Mesodermal cell (in vitro differentiated cells): ENCODE data around the gene ARHGEF6.

Source experiments
- H3K27ac ChIP-seq: 2 replicates; pipeline ENCODE4 v1.7.0; 2013; ENCODE audit warnings: mild to moderate bottlenecking, low read depth, low read length, moderate library complexity; ENCODE audit not compliant: severe bottlenecking
- H3K36me3 ChIP-seq: 2 replicates; pipeline ENCODE4 v1.7.1; 2013; ENCODE audit warnings: mild to moderate bottlenecking, low read length, moderate library complexity; ENCODE audit not compliant: control insufficient read depth, insufficient read depth
- H3K4me1 ChIP-seq: one replicate; pipeline ENCODE4 v1.7.1; 2013; ENCODE audit warnings: mild to moderate bottlenecking, low read length; ENCODE audit not compliant: insufficient read depth, control insufficient read depth, poor library complexity, severe bottlenecking
- H3K4me3 ChIP-seq: 2 replicates; pipeline ENCODE4 v1.7.0; 2013; ENCODE audit warnings: low read length, control low read depth, mild to moderate bottlenecking; ENCODE audit not compliant: insufficient read depth, poor library complexity, severe bottlenecking; ENCODE audit errors: extremely low read depth
- H3K9me3 ChIP-seq: 2 replicates; pipeline ENCODE4 v1.7.1; 2013; ENCODE audit warnings: mild to moderate bottlenecking, low read length, moderate library complexity; ENCODE audit not compliant: control insufficient read depth
- WGBS, 2 experiments: methylation state at CpG; one replicate each; pipeline ENCODE4 v1.1.5; 2013; ENCODE audit warnings: missing lambda C conversion rate in 2 of 2; ENCODE audit not compliant: insufficient coverage in 2 of 2; 5-methylcytosine and 5-hydroxymethylcytosine counted together

The ARHGEF6 gene

GRCh38 chrX:136728393-136728792, 52.3 kb downstream of the ARHGEF6 start:
- H3K27ac ChIP-seq, result no peak overlapping the region
- H3K4me3 ChIP-seq, result no peak overlapping the region
- WGBS, 2 experiments, result no CpG with 5 or more reads among the region's 1 CpG
- H3K4me1 ChIP-seq, result peaks cover 3% of the 10 kb centered on the region
- no peaks in the 10 kb centered on the region for H3K36me3 ChIP-seq
- no peaks in the 10 kb centered on the region for H3K9me3 ChIP-seq

GRCh38 chrX:136725441-136726104, 55.2 kb downstream of the ARHGEF6 start:
- H3K4me1 ChIP-seq, result peaks cover 3% of the 10 kb centered on the region

GRCh38 chrX:136718091-136718490, 62.6 kb downstream of the ARHGEF6 start:
- Histone ChIP-seq H3K9me3 (no peaks in the 10 kb centered on the region), H3K36me3 (no peaks in the 10 kb centered on the region), H3K4me3 (no peak overlapping the region), H3K27ac (no peak overlapping the region), H3K4me1 (no peaks in the 10 kb centered on the region)
- no CpG with 5 or more reads among the region's 2 CpGs for WGBS, 2 experiments

More at GRCh38 chrX:136725441-136726104, 55.2 kb downstream of the ARHGEF6 start:
- Histone ChIP-seq H3K36me3 (no peaks in the 10 kb centered on the region), H3K27ac (peak overlapping the region; percentile 57), H3K4me3 (no peak overlapping the region), H3K9me3 (no peaks in the 10 kb centered on the region)

GRCh38 chrX:136714626-136715599, 65.8 kb downstream of the ARHGEF6 start:
- WGBS, 2 experiments, result no CpG with 5 or more reads among the region's 6 CpGs

GRCh38 chrX:136712650-136713310, 68.0 kb downstream of the ARHGEF6 start:
- Histone ChIP-seq H3K36me3 (no peaks in the 10 kb centered on the region), H3K4me3 (no peak overlapping the region), H3K9me3 (no peaks in the 10 kb centered on the region), H3K27ac (no peak overlapping the region), H3K4me1 (no peaks in the 10 kb centered on the region)

More at GRCh38 chrX:136714626-136715599, 65.8 kb downstream of the ARHGEF6 start:
- H3K4me1 ChIP-seq, result no peaks in the 10 kb centered on the region
- no peaks in the 10 kb centered on the region for H3K36me3 ChIP-seq
- H3K9me3 ChIP-seq, result no peaks in the 10 kb centered on the region
- no peak overlapping the region for H3K4me3 ChIP-seq
- no peak overlapping the region for H3K27ac ChIP-seq

GRCh38 chrX:136711147-136711546, 69.6 kb downstream of the ARHGEF6 start:
- Histone ChIP-seq H3K9me3 (no peaks in the 10 kb centered on the region), H3K27ac (no peak overlapping the region)
- WGBS, 2 experiments, result no CpG with 5 or more reads among the region's 1 CpG

GRCh38 chrX:136710325-136710951, 70.3 kb downstream of the ARHGEF6 start:
- Histone ChIP-seq H3K36me3 (no peaks in the 10 kb centered on the region), H3K27ac (no peak overlapping the region), H3K4me1 (no peaks in the 10 kb centered on the region), H3K4me3 (no peak overlapping the region), H3K9me3 (no peaks in the 10 kb centered on the region)
- no CpG with 5 or more reads among the region's 2 CpGs for WGBS, 2 experiments

More at GRCh38 chrX:136711147-136711546, 69.6 kb downstream of the ARHGEF6 start:
- Histone ChIP-seq H3K36me3 (no peaks in the 10 kb centered on the region), H3K4me1 (no peaks in the 10 kb centered on the region), H3K4me3 (no peak overlapping the region)

GRCh38 chrX:136708348-136708747, 72.4 kb downstream of the ARHGEF6 start:
- H3K4me3 ChIP-seq, result no peak overlapping the region
- H3K36me3 ChIP-seq, result no peaks in the 10 kb centered on the region
- no peak overlapping the region for H3K27ac ChIP-seq
- WGBS, 2 experiments, result no CpG with 5 or more reads among the region's 1 CpG
- H3K9me3 ChIP-seq, result no peaks in the 10 kb centered on the region
- no peaks in the 10 kb centered on the region for H3K4me1 ChIP-seq

- Histone ChIP-seq H3K27ac (no peak overlapping the region), H3K36me3 (no peaks in the 10 kb centered on the region), H3K9me3 (no peaks in the 10 kb centered on the region), H3K4me1 (peaks cover 3% of the 10 kb centered on the region), H3K4me3 (no peak overlapping the region)
- 100% methylated on average over 1 of the region's 1 CpG for whole genome bisulfite sequencing, 2 experiments
Measured at GRCh38 chrX:136697156-136697555, 83.6 kb downstream of the ARHGEF6 start.

- H3K27ac ChIP-seq, result no peak overlapping the region
Measured at GRCh38 chrX:136694431-136695087, 86.2 kb downstream of the ARHGEF6 start.

More at GRCh38 chrX:136694431-136695087, 86.2 kb downstream of the ARHGEF6 start:
- Histone ChIP-seq H3K4me1 (peaks cover 15% of the 10 kb centered on the region), H3K4me3 (no peak overlapping the region), H3K36me3 (no peaks in the 10 kb centered on the region), H3K9me3 (no peaks in the 10 kb centered on the region)
- 32% methylated on average over 3 of the region's 8 CpGs; no CpG with 5 or more reads in 1 of the 2 experiments for WGBS, 2 experiments
